ENCODE results near the gene ACSF3.
"Not testable (repeated sequence)": the region's sequence is repeated elsewhere in the genome, so short reads cannot be mapped to it uniquely, and the experiment has no call there.

The ACSF3 gene

GRCh38 chr16:89164847-89165680 is 71.4 kb downstream of the ACSF3 start:
- no peak for FAIRE-seq

GRCh38 chr16:89165681-89165979 is 72.0 kb downstream of the ACSF3 start:
- not testable (repeated sequence) for FAIRE-seq

DNA sequence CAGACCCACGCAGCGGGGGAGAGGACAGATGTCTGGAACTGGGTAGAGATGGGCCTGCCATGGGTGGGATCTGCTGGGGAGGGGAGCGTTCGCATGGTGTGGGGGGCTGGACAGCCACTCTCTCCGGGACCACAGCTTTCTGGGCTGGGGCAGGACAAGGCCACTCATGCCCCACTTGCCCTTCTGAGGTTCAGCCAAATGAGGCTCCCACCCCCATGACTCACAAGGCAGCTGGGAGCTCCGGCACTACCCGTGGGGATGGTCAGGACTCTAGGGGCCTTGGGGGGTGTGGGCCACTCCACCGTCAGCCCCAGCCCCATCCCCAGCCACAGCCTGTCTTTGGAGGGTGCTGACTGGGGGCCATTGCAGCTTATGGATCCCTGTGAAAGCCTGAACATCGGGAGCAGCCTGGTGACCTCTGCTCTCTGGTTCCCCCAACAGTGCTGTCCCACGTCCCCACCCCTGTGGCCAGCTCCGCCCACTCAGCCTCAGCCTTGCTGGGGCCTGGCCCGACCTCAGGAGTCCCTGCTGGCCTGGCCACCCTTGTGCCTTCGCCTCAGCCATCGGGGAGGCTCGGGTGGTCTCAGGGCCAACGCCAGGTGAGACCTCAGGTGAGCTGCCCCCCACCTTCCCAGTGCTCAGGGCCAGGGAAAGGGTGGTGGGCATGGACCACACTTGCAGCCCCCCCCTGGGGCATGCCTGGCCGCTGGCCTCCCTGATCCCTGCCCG is 73.2 kb downstream of the ACSF3 start:
- FAIRE-seq, result no peak

DNA sequence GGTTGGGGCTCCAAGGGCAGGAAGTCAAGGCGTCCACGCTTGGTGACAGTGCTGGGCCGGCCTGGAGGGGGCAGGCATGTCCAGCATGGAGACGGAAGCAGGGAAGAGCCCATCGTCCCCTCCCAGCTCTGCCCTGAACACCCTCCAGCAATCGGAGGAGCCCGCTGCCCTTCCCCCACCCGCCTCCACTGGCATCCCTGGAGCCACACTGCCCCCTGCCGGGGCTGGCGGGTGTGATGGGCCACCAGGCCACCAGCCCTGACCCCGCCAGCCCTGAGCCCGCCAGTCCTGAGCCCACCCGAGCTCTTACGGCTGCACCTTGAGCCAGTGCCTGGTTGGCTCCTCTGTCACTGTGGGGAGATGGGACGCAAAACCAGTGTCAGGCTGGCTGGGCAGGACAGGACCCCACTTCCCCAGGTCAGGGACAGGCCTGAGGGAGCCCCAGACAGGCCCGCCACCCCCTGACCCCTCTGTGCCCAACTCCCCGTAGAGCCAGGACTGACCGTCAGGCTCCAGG is 73.8 kb downstream of the ACSF3 start:
- FAIRE-seq, result no peak

- FAIRE-seq, result no peak
Measured at GRCh38 chr16:89168381-89169189, 74.9 kb downstream of the ACSF3 start.

GRCh38 chr16:89169778-89170177 is 76.1 kb downstream of the ACSF3 start:
- no peak for FAIRE-seq

DNA sequence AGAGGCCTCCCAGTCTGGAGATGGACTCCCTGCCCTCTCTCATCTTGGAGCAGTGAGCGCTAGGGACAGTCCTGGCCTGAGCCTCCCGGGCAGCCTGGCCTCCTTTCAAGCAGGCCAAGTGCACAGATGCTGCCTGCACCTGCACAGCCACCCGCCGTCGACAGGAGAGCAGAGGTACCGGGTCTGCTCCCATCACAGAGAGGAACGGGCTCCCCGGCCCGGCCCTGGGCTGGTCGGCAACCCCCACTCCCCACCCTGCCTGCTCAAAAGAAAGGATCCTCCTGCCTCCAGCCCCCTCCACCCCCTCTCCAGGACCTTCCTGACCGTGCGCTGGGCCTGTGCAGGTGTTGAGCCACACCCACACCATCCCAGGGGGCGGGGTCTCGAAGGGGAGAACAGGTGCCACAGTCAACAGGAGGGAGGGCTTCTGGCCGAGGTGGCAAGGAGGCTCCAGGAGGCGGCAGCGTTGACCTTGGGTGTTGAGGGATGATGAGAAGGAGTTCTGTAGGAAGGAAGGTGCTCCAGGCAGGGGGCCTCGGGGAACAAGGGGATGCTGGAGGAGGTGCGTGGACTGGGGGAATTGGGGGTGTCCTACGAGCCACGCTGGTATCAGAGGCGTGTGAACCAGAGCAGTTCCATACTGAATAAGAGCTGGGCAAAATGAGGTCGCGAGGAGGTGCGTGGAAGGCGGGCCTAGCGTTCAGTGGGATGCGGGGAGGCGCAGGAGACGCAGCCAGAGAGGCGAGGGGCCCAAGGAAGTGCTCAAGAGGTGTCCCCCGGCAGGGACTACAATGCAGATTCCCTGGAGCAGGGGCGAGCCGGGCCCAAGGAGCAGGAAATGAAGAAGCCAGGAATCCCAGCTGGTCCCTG is 76.9 kb downstream of the ACSF3 start:
- FAIRE-seq, result no peak

- FAIRE-seq, result no peak
Measured at GRCh38 chr16:89171216-89172170, 77.8 kb downstream of the ACSF3 start, which contains the start of gene CDH15. TSS of gene CDH15 (plus strand) at chr16:89171748. CDS start at chr16:89171832, 84 bp downstream.

GRCh38 chr16:89172171-89172527 is 78.5 kb downstream of the ACSF3 start:
- no peak for FAIRE-seq

- FAIRE-seq, result no peak
Measured at GRCh38 chr16:89172528-89173173, 79.0 kb downstream of the ACSF3 start.

GRCh38 chr16:89173174-89173921 is 79.7 kb downstream of the ACSF3 start:
- FAIRE-seq, result no peak

- FAIRE-seq, result no peak
Measured at GRCh38 chr16:89174055-89174827, 80.6 kb downstream of the ACSF3 start.

DNA sequence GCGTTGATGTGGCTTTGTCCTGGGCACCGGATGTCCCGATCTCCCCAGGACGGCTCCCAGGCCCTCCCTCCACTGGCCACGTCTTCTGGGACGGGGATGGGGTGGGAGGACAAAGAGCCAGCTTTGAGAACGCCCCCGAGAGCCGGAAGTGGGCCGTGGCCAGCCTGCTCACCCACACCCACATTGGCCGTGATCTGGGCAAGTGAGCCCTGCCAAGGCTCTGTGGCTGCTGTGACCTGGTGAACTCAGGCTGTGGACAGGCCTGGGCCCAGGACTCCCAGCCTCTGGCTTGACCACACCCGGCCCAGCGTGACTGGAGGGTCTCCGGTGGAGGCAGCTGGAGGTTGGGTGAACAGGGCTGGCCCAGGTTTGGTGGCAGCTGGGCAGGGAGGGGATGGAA is 81.2 kb downstream of the ACSF3 start:
- no peak for FAIRE-seq

DNA sequence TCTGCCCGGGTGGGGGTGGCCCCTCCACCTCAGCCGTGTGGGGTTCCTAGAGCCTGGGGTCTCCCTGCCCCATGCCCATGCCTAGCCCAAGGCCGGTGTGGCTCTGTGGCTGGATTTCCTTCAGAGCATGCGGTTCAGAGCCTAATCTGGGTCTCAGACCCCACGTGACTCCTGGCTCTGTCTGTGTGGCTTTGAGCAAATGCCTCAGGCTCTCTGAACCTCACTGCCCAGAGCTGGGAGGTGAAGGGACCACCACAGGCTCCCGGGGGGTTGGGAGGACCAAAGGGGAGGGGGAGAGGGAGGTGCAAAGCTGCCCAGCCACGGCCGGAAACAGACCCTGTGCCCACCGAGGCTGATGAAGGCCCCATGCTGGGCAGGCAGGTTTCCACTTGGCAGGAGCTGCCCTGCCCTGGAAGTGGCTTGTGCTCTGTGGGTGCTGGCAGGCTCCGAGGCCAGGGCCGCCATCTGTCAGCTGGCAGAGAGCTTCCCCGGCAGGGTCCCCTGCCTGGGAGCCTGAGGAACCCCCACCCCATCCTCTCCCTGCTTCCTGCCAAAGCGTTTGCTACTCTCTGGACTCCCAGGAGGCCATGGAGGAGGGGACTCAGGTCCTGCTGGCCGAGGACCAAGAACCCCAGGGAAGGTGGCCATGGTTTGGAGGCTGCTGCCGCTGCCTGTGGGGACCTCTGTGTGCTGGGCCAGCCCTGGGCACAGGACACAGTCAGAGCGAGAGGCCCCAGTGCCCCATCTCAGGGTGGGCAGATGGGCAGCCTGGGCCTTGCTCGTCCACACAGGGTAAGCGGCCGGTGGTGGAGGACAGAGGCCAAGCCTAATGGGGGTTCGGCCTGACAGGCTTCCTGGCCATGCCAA is 81.9 kb downstream of the ACSF3 start:
- FAIRE-seq, result no peak

GRCh38 chr16:89176147-89176690 is 82.6 kb downstream of the ACSF3 start:
- FAIRE-seq, result no peak

DNA sequence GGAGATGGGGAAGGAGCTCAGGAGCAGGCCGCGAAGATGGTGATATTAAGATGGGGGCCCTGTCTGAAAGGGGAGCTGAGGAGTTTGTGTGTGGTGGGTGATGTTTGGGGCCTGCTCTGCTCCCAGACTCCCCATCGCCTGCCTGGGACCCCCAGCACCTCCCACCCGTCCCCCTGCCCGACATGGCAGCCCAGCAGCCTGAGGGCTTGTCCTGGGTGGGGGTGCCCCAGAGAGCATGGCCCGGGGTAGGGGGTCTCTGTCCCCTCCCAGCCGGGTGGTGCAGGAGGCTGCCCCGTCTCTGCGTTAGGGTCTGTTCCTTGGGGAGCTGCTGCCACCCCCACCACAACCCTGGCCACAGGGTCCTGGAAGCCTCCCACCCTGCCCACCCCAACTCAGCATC is 83.1 kb downstream of the ACSF3 start:
- FAIRE-seq, result no peak

GRCh38 chr16:89177501-89177900 is 83.8 kb downstream of the ACSF3 start:
- no peak for FAIRE-seq

Data from islet of Langerhans (tissue), 1 donor.